Brain microvascular endothelial cell (primary cell): ENCODE measurements around the gene GPRIN1.
"Not testable (repeated sequence)": the region's sequence is repeated elsewhere in the genome, so short reads cannot be mapped to it uniquely, and the experiment has no call there.

Experiments used
- DNase-seq: peaks from one replicate; pipeline ENCODE4 v3.0.0-alpha.2; 2020
- H3K27ac ChIP-seq: fragments of 250-450 bp; sonication (Bioruptor Pico); 2 replicates; pipeline ENCODE4 v1.5.1; 2020; ENCODE audit warnings: mild to moderate bottlenecking, moderate library complexity
- H3K27me3 ChIP-seq: fragments of 250-450 bp; sonication (Bioruptor Pico); replicated peaks from 2 replicates; pipeline ENCODE4 v1.5.1; 2020; ENCODE audit warnings: mild to moderate bottlenecking
- H3K36me3 ChIP-seq: fragments of 250-450 bp; sonication (Bioruptor Pico); replicated peaks from 2 replicates; pipeline ENCODE4 v1.5.1; 2020; ENCODE audit warnings: mild to moderate bottlenecking
- H3K4me3 ChIP-seq: 2 replicates; pipeline ENCODE4 v1.5.1; 2011; ENCODE audit warnings: low read depth, mild to moderate bottlenecking, control low read depth, low read length, moderate library complexity
- in situ Hi-C: cut with HindIII; loops from 2 replicates; pipeline ENCODE4 v1.10.0; 2017; ENCODE audit warnings: low sequenced_read_pairs, low pct_ligation_motif_present
- TF ChIP-seq, protein P1 (sequence below): IDR thresholded peaks from 2 replicates; pipeline ENCODE4 v1.5.1; 2011; ENCODE audit warnings: low read depth, mild to moderate bottlenecking, moderate library complexity, low read length, control low read depth, inconsistent platforms; ENCODE audit errors: missing control alignments

Gene GPRIN1

GRCh38 chr5:176592573-176592972 lies 17.4 kb downstream of the GPRIN1 start:
- in situ Hi-C loops: no loop called here
- no peaks in the 10 kb centered on the region for H3K27me3 ChIP-seq
- TF ChIP-seq, protein P1, sequence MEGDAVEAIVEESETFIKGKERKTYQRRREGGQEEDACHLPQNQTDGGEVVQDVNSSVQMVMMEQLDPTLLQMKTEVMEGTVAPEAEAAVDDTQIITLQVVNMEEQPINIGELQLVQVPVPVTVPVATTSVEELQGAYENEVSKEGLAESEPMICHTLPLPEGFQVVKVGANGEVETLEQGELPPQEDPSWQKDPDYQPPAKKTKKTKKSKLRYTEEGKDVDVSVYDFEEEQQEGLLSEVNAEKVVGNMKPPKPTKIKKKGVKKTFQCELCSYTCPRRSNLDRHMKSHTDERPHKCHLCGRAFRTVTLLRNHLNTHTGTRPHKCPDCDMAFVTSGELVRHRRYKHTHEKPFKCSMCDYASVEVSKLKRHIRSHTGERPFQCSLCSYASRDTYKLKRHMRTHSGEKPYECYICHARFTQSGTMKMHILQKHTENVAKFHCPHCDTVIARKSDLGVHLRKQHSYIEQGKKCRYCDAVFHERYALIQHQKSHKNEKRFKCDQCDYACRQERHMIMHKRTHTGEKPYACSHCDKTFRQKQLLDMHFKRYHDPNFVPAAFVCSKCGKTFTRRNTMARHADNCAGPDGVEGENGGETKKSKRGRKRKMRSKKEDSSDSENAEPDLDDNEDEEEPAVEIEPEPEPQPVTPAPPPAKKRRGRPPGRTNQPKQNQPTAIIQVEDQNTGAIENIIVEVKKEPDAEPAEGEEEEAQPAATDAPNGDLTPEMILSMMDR: no peak
- H3K36me3 ChIP-seq: no peaks in the 10 kb centered on the region
- DNase-seq: no peak
- no peak overlapping the region for H3K27ac ChIP-seq
- no peak overlapping the region for H3K4me3 ChIP-seq

- in situ Hi-C loops, DNase-seq, H3K36me3 ChIP-seq, H3K27ac ChIP-seq, H3K4me3 ChIP-seq, H3K27me3 ChIP-seq: not testable (repeated sequence)
Measured at GRCh38 chr5:176591667-176592066, 18.3 kb downstream of the GPRIN1 start.

- Histone ChIP-seq H3K27ac (no peak overlapping the region), H3K4me3 (no peak overlapping the region), H3K36me3 (no peaks in the 10 kb centered on the region), H3K27me3 (no peaks in the 10 kb centered on the region)
- in situ Hi-C loops: no loop called here
- TF ChIP-seq, protein P1: no peak
- DNase-seq: no peak
Measured at GRCh38 chr5:176590035-176590717, 19.8 kb downstream of the GPRIN1 start.

- Histone ChIP-seq H3K4me3 (no peak overlapping the region), H3K36me3 (no peaks in the 10 kb centered on the region), H3K27me3 (no peaks in the 10 kb centered on the region), H3K27ac (no peak overlapping the region)
- in situ Hi-C loops: no loop called here
- TF ChIP-seq, protein P1: no peak
- no peak for DNase-seq
Measured at GRCh38 chr5:176589039-176589769, 20.8 kb downstream of the GPRIN1 start.

- in situ Hi-C loops: no loop called here
- H3K36me3 ChIP-seq: no peaks in the 10 kb centered on the region
Measured at GRCh38 chr5:176588297-176588696, 21.7 kb downstream of the GPRIN1 start.

DNA sequence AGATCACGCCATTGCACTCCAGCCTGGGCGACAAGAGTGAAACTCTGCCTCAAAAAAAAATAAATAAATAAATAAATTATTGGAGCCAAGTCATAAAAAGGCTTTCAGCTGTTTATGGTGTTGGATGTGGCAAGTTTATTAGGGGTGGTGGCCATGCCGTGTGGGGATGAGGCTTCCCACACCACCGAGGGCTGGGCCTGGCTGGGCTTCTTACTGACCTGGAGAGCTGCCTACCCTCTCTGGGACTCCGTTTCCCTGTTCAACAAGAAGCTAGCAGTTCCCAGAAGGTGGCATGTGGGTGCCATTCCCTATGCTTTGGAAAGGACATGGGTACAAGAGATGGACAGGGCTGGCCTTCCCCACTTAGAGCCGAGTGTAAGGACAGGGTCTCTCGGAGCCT lies 22.6 kb downstream of the GPRIN1 start:
- no peak for DNase-seq
- no peaks in the 10 kb centered on the region for H3K36me3 ChIP-seq
- H3K27ac ChIP-seq: no peak overlapping the region
- H3K4me3 ChIP-seq: no peak overlapping the region
- H3K27me3 ChIP-seq: no peaks in the 10 kb centered on the region
- TF ChIP-seq, protein P1: no peak
- in situ Hi-C loops: no loop called here

More at GRCh38 chr5:176588297-176588696, 21.7 kb downstream of the GPRIN1 start:
- TF ChIP-seq, protein P1: no peak
- no peak for DNase-seq
- H3K27ac ChIP-seq: no peak overlapping the region
- H3K4me3 ChIP-seq: no peak overlapping the region
- no peaks in the 10 kb centered on the region for H3K27me3 ChIP-seq
